ENCODE measurements around the gene HOXA2. TPM values are rescaled to one million over a fixed set of nuclear protein-coding genes. Genes with fewer than 3 reads are reported as not detected.
A peak's percentile ranks its signal among the peaks of the same experiment; 100 is the strongest.

The HOXA2 gene
- total RNA-seq, 5 donors from 2014 or later (not counting 1 experiment from before 2014, with no cell fraction given) = not detected

DNA sequence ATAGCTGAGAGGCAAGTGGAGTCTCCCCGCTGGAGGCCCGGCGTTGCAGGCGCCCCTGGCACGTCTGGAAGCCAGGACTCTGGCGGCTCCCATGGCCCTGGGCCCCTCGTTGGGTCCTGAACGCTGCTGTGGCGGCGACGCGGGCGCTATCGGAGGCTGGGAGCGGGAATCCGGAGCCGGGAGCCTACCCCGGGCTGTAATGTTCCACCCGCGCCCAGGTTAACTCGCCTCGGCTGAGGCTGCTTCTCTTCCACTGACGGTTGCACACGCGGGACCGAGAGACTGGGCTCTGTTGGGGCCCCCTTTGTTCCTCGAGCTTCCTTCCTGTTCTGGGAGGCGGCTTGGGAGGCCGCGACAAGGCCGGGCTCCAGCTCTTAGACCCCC lies 42.3 kb upstream of the HOXA2 start:
- Histone ChIP-seq H3K27ac (ENCODE audit: low read length) (no peak overlapping the region), H3K36me3 (ENCODE audit: control insufficient read depth in 2 of 2, extremely low read depth in 1 of 2, insufficient read depth in 1 of 2, low read length in 1 of 2) (no peaks in the 10 kb centered on the region), H3K4me3 (ENCODE audit: control insufficient read depth in 1 of 2, extremely low read depth in 1 of 2, low read length in 1 of 2) (no peak overlapping the region), H3K9me3 (no peaks in the 10 kb centered on the region), H3K4me1 (ENCODE audit: control insufficient read depth in 1 of 2, extremely low read depth in 1 of 2, insufficient read depth in 2 of 2, low read length in 2 of 2) (peaks cover 0 to 16% of the 10 kb centered on the region in 2 experiments), H3K27me3 (replicated peaks in 1 of 2; ENCODE audit: control insufficient read depth in 2 of 2, extremely low read depth in 1 of 2, insufficient read depth in 2 of 2, low read length in 1 of 2) (peaks cover 0 to 71% of the 10 kb centered on the region in 2 experiments)
- peaks cover 8 to 13% (median 11%) of the 10 kb centered on the region in 3 donors for H3K4me1 Mint-ChIP-seq
- DNase-seq = no peak
- ChIA-PET POLR2A (no interaction called here), CTCF (interaction anchor here in 1 of 2 donors (0.6 kb wide), 1 partner anchor 288 kb away, joined by 5 read pairs; no protein-coding TSS in a partner anchor)
- H3K27ac Mint-ChIP-seq = no peak overlapping the region
- no peaks in the 10 kb centered on the region for H3K9me3 Mint-ChIP-seq
- ATAC-seq (replicated peaks in 1 of 4) = no peak
- H3K36me3 Mint-ChIP-seq = no peaks in the 10 kb centered on the region
- no peak overlapping the region for H3K4me3 Mint-ChIP-seq
- 80% methylated on average over 26 of the region's 31 CpGs for WGBS (ENCODE audit: insufficient coverage)
- H3K27me3 Mint-ChIP-seq = peaks cover 44 to 73% of the 10 kb centered on the region in 2 donors

DNA sequence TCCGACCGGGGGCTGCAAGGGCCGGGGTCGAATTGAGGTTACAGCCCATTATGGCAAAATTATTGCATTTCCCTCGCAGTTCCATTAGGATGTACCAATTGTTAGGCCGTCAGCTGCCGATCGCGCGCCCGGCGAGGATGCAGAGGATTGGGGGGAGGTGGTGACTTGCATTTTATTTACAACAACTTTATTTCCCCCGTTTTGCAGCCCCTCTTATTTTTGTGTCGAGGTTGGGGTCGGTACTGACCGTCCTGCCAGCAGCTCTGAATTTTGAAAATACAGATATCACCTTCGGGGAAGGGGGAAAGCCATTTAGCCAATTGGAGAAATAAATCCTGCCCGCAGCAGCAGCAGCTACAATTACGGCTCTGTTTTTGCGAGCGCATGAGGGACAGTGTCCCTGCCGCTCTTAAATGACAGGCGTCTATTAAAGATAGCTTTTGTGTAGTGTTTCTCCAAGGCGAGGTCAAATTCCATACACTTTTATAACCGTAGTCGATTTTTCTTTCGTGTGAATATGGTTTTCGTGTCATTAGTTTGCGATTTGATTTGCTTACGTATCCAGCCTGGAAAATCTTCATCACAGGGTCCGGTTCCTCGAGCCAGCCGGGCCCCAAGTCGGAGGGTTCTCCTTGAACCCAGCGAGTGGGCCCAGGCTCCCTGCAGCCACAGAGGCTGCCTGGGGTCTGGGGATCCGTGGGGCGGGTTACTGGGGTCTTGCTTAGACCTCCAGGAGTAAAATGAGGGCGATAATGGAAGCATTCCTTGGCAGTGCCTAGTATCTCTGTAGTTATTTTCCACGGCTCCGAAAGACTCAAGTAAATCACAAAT lies 41.7 kb upstream of the HOXA2 start:
- no peaks in the 10 kb centered on the region for H3K9me3 ChIP-seq
- Mint-ChIP-seq H3K36me3 (no peaks in the 10 kb centered on the region), H3K27me3 (peaks cover 39 to 67% of the 10 kb centered on the region in 2 donors), H3K4me1 (peaks cover 8 to 13% (median 11%) of the 10 kb centered on the region in 3 donors), H3K4me3 (peak overlapping the region in 1 of 3 donors; percentile 68), H3K9me3 (no peaks in the 10 kb centered on the region), H3K27ac (no peak overlapping the region)
- H3K36me3 ChIP-seq (ENCODE audit: control insufficient read depth in 2 of 2, extremely low read depth in 1 of 2, insufficient read depth in 1 of 2, low read length in 1 of 2) = no peaks in the 10 kb centered on the region
- no peak overlapping the region for H3K27ac ChIP-seq (ENCODE audit: low read length)
- WGBS (ENCODE audit: insufficient coverage) = 93% methylated on average over 29 of the region's 40 CpGs
- H3K4me1 ChIP-seq (ENCODE audit: control insufficient read depth in 1 of 2, extremely low read depth in 1 of 2, insufficient read depth in 2 of 2, low read length in 2 of 2) = peaks cover 0 to 16% of the 10 kb centered on the region in 2 experiments
- DNase-seq (no peak), ATAC-seq (replicated peaks in 1 of 4) (no peak)
- ChIA-PET CTCF (interaction anchor here in 1 of 2 donors (0.6 to 1.3 kb wide), 2 partner anchors 15 to 287 kb away, joined by 3 to 5 read pairs; no protein-coding TSS in a partner anchor), POLR2A (no interaction called here)
- H3K27me3 ChIP-seq (replicated peaks in 1 of 2; ENCODE audit: control insufficient read depth in 2 of 2, extremely low read depth in 1 of 2, insufficient read depth in 2 of 2, low read length in 1 of 2) = peaks cover 0 to 71% of the 10 kb centered on the region in 2 experiments
- no peak overlapping the region for H3K4me3 ChIP-seq (ENCODE audit: control insufficient read depth in 1 of 2, extremely low read depth in 1 of 2, low read length in 1 of 2)

GRCh38 chr7:27143023-27143949 lies 40.8 kb upstream of the HOXA2 start, which contains the start of gene HOXA5:
TSS of gene HOXA5 (minus strand) at chr7:27143681. CDS start at chr7:27143607, 74 bp downstream.
- Histone ChIP-seq H3K4me1 (ENCODE audit: control insufficient read depth in 1 of 2, extremely low read depth in 1 of 2, insufficient read depth in 2 of 2, low read length in 2 of 2) (peaks cover 0 to 12% of the 10 kb centered on the region in 2 experiments), H3K27me3 (replicated peaks in 1 of 2; ENCODE audit: control insufficient read depth in 2 of 2, extremely low read depth in 1 of 2, insufficient read depth in 2 of 2, low read length in 1 of 2) (peaks cover 0 to 65% of the 10 kb centered on the region in 2 experiments), H3K36me3 (ENCODE audit: control insufficient read depth in 2 of 2, extremely low read depth in 1 of 2, insufficient read depth in 1 of 2, low read length in 1 of 2) (no peaks in the 10 kb centered on the region), H3K9me3 (no peaks in the 10 kb centered on the region), H3K4me3 (ENCODE audit: control insufficient read depth in 1 of 2, extremely low read depth in 1 of 2, low read length in 1 of 2) (peak within 1 kb of the TSS in 1 of 2 donors; percentile 41), H3K27ac (ENCODE audit: low read length) (no peak within 1 kb of the TSS)
- ChIA-PET POLR2A (no interaction called here), CTCF (interaction anchor here in 1 of 2 donors (1.3 kb wide), 1 partner anchor 16 kb away, joined by 3 read pairs; no protein-coding TSS in a partner anchor)
- no peaks in the 10 kb centered on the region for H3K9me3 Mint-ChIP-seq
- peak in 1 of 4 experiments; percentile 39 for ATAC-seq (replicated peaks in 1 of 4)
- H3K27me3 Mint-ChIP-seq = peaks cover 40 to 66% of the 10 kb centered on the region in 2 donors
- H3K27ac Mint-ChIP-seq = no peak within 1 kb of the TSS
- peaks cover 5 to 10% (median 9%) of the 10 kb centered on the region in 3 donors for H3K4me1 Mint-ChIP-seq
- H3K4me3 Mint-ChIP-seq = peak within 1 kb of the TSS in 1 of 3 donors; percentile 68
- 87% methylated on average over 70 of the region's 86 CpGs for WGBS (ENCODE audit: insufficient coverage)
- DNase-seq = no peak
- H3K36me3 Mint-ChIP-seq = no peaks in the 10 kb centered on the region

DNA sequence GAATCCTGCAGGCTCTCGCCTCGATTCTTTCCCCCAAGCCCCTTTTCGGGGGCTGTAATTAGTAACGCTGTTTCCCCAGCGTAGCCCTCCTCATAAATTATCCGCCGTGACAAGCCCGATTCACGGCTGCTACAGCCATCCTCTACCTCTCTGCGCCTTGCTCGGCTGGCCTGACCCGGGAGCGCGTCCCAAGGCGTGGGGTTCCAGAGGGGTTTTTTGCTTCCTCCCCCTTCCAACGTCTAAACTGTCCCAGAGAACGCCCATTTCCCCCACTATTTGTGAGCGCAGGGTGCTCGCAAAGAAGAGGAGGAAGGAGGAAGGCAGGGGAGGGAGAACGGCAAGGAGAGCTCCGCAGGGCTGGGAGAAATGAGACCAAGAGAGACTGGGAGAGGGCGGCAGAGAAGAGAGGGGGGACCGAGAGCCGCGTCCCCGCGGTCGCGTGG lies 40.1 kb upstream of the HOXA2 start:
- peak overlapping the region in 1 of 2 donors; percentile 41 for H3K4me3 ChIP-seq (ENCODE audit: control insufficient read depth in 1 of 2, extremely low read depth in 1 of 2, low read length in 1 of 2)
- POLR2A ChIA-PET = no interaction called here
- H3K27ac ChIP-seq (ENCODE audit: low read length) = no peak overlapping the region
- Mint-ChIP-seq H3K27ac (no peak overlapping the region), H3K27me3 (peaks cover 41 to 66% of the 10 kb centered on the region in 2 donors), H3K4me3 (peak overlapping the region in 1 of 3 donors; percentile 68), H3K4me1 (peaks cover 2 to 7% (median 4%) of the 10 kb centered on the region in 3 donors), H3K36me3 (no peaks in the 10 kb centered on the region), H3K9me3 (no peaks in the 10 kb centered on the region)
- CTCF ChIA-PET = interaction anchor here in 1 of 2 donors (1.3 kb wide), 1 partner anchor 19 kb away, joined by 3 read pairs; no protein-coding TSS in a partner anchor
- DNase-seq (no peak), ATAC-seq (replicated peaks in 1 of 4) (no peak)
- H3K27me3 ChIP-seq (replicated peaks in 1 of 2; ENCODE audit: control insufficient read depth in 2 of 2, extremely low read depth in 1 of 2, insufficient read depth in 2 of 2, low read length in 1 of 2) = peaks cover 0 to 58% of the 10 kb centered on the region in 2 experiments
- H3K36me3 ChIP-seq (ENCODE audit: control insufficient read depth in 2 of 2, extremely low read depth in 1 of 2, insufficient read depth in 1 of 2, low read length in 1 of 2) = no peaks in the 10 kb centered on the region
- peaks cover 0 to 6% of the 10 kb centered on the region in 2 experiments for H3K4me1 ChIP-seq (ENCODE audit: control insufficient read depth in 1 of 2, extremely low read depth in 1 of 2, insufficient read depth in 2 of 2, low read length in 2 of 2)
- H3K9me3 ChIP-seq = no peaks in the 10 kb centered on the region
- WGBS (ENCODE audit: insufficient coverage) = 82% methylated on average over 20 of the region's 29 CpGs

DNA sequence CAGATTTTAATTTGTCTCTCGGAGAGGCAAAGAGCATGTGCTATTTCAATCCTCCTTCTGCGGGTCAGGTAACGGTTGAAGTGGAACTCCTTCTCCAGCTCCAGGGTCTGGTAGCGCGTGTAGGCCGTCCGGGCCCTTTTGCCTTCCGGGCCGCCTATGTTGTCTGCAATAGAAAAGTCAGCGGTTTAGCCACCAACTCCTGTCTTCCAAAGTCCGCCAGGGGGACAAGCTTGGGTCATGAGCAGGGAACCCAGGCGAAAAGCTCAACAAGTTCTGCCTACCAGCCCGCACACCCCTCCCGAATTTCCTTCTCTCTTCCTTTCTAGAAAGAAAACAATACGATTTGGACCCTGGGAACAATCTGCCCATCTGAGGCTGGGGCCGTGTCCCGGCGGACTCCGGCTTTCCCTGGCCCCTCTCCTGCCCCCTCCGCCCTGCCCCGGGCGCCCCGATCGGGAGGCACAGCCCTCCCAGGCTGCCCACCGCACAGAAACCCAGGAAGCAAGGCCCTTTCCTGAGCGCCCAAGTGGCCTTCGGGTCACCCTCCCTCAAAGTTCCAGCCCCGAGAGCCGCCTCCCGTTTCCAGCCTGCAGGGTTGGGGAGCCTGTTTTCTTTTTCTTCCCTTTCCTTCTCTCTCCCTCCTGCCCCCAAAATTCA lies 39.6 kb upstream of the HOXA2 start:
- CTCF ChIA-PET = interaction anchor here (0.6 to 1.3 kb wide), 3 partner anchors 11 to 794 kb away, joined by 3 to 4 read pairs (median 3); no protein-coding TSS in a partner anchor
- POLR2A ChIA-PET = interaction anchor here in 1 of 2 donors (0.7 kb wide), 1 partner anchor 1240 kb away, joined by 3 read pairs; no protein-coding TSS in a partner anchor
- no peak overlapping the region for H3K27ac Mint-ChIP-seq
- WGBS (ENCODE audit: insufficient coverage) = 95% methylated on average over 27 of the region's 30 CpGs
- H3K9me3 Mint-ChIP-seq = no peaks in the 10 kb centered on the region
- Histone ChIP-seq H3K27ac (ENCODE audit: low read length) (no peak overlapping the region), H3K4me1 (ENCODE audit: control insufficient read depth in 1 of 2, extremely low read depth in 1 of 2, insufficient read depth in 2 of 2, low read length in 2 of 2) (peaks cover 0 to under 1% of the 10 kb centered on the region in 2 experiments), H3K4me3 (ENCODE audit: control insufficient read depth in 1 of 2, extremely low read depth in 1 of 2, low read length in 1 of 2) (no peak overlapping the region), H3K9me3 (no peaks in the 10 kb centered on the region), H3K27me3 (replicated peaks in 1 of 2; ENCODE audit: control insufficient read depth in 2 of 2, extremely low read depth in 1 of 2, insufficient read depth in 2 of 2, low read length in 1 of 2) (peaks cover 0 to 55% of the 10 kb centered on the region in 2 experiments), H3K36me3 (ENCODE audit: control insufficient read depth in 2 of 2, extremely low read depth in 1 of 2, insufficient read depth in 1 of 2, low read length in 1 of 2) (no peaks in the 10 kb centered on the region)
- H3K27me3 Mint-ChIP-seq = peaks cover 41 to 66% of the 10 kb centered on the region in 2 donors
- H3K4me3 Mint-ChIP-seq = peak overlapping the region in 1 of 3 donors; percentile 68
- H3K4me1 Mint-ChIP-seq = peaks cover under 1 to 2% (median 2%) of the 10 kb centered on the region in 3 donors
- no peak for ATAC-seq (replicated peaks in 1 of 4)
- DNase-seq = no peak
- no peaks in the 10 kb centered on the region for H3K36me3 Mint-ChIP-seq

All from T-cell (primary cell).